Measurements from ENCODE around the gene TSSK6.
"Not testable (repeated sequence)": the region's sequence is repeated elsewhere in the genome, so short reads cannot be mapped to it uniquely, and the experiment has no call there.

Gene TSSK6

GRCh38 chr19:19475849-19476828 lies 39.2 kb downstream of the TSSK6 start:
- H3K9me3 Mint-ChIP-seq = no peaks in the 10 kb centered on the region
- no peaks in the 10 kb centered on the region for H3K27me3 Mint-ChIP-seq
- H3K4me1 Mint-ChIP-seq = peaks cover 83% of the 10 kb centered on the region
- peaks cover 3% of the 10 kb centered on the region for H3K36me3 Mint-ChIP-seq
- peak overlapping the region; percentile 62 for H3K27ac Mint-ChIP-seq
- H3K4me3 Mint-ChIP-seq = no peak overlapping the region

- no peaks in the 10 kb centered on the region for H3K9me3 Mint-ChIP-seq
- H3K4me3 Mint-ChIP-seq = no peak overlapping the region
- no peaks in the 10 kb centered on the region for H3K27me3 Mint-ChIP-seq
- peaks cover 83% of the 10 kb centered on the region for H3K4me1 Mint-ChIP-seq
- peaks cover 3% of the 10 kb centered on the region for H3K36me3 Mint-ChIP-seq
- peak overlapping the region; percentile 23 for H3K27ac Mint-ChIP-seq
These were observed 40.2 kb downstream of the TSSK6 start for GRCh38 chr19:19475015-19475765.

GRCh38 chr19:19472106-19472505 lies 43.2 kb downstream of the TSSK6 start:
- H3K4me3 Mint-ChIP-seq, H3K27me3 Mint-ChIP-seq, H3K9me3 Mint-ChIP-seq, H3K27ac Mint-ChIP-seq: not testable (repeated sequence)
- Mint-ChIP-seq H3K36me3 (peaks cover 20% of the 10 kb centered on the region), H3K4me1 (peaks cover 74% of the 10 kb centered on the region)

- Mint-ChIP-seq H3K27ac (no peak overlapping the region), H3K36me3 (peaks cover 23% of the 10 kb centered on the region), H3K4me3 (no peak overlapping the region), H3K27me3 (no peaks in the 10 kb centered on the region), H3K9me3 (peaks cover 8% of the 10 kb centered on the region), H3K4me1 (peaks cover 70% of the 10 kb centered on the region)
These were observed 43.7 kb downstream of the TSSK6 start for GRCh38 chr19:19471682-19472081.

GRCh38 chr19:19470579-19470978 lies 44.8 kb downstream of the TSSK6 start:
- peaks cover 32% of the 10 kb centered on the region for H3K36me3 Mint-ChIP-seq
- peaks cover 8% of the 10 kb centered on the region for H3K9me3 Mint-ChIP-seq
- H3K27me3 Mint-ChIP-seq = no peaks in the 10 kb centered on the region
- H3K27ac Mint-ChIP-seq = no peak overlapping the region
- peaks cover 69% of the 10 kb centered on the region for H3K4me1 Mint-ChIP-seq
- no peak overlapping the region for H3K4me3 Mint-ChIP-seq

GRCh38 chr19:19468424-19469050 lies 46.8 kb downstream of the TSSK6 start:
- Mint-ChIP-seq H3K36me3 (peaks cover 36% of the 10 kb centered on the region), H3K27ac (peak overlapping the region; percentile 36), H3K27me3 (no peaks in the 10 kb centered on the region), H3K4me1 (peaks cover 70% of the 10 kb centered on the region), H3K9me3 (peaks cover 8% of the 10 kb centered on the region), H3K4me3 (no peak overlapping the region)

GRCh38 chr19:19466201-19466600 lies 49.1 kb downstream of the TSSK6 start:
- H3K36me3 Mint-ChIP-seq = peaks cover 36% of the 10 kb centered on the region
- peaks cover 8% of the 10 kb centered on the region for H3K9me3 Mint-ChIP-seq
- peak overlapping the region; percentile 51 for H3K4me3 Mint-ChIP-seq
- H3K4me1 Mint-ChIP-seq = peaks cover 68% of the 10 kb centered on the region
- peak overlapping the region; percentile 12 for H3K27ac Mint-ChIP-seq
- no peaks in the 10 kb centered on the region for H3K27me3 Mint-ChIP-seq

GRCh38 chr19:19465436-19466070 lies 49.8 kb downstream of the TSSK6 start:
- H3K4me1 Mint-ChIP-seq = peaks cover 68% of the 10 kb centered on the region
- H3K4me3 Mint-ChIP-seq = no peak overlapping the region
- no peaks in the 10 kb centered on the region for H3K27me3 Mint-ChIP-seq
- H3K36me3 Mint-ChIP-seq = peaks cover 36% of the 10 kb centered on the region
- no peak overlapping the region for H3K27ac Mint-ChIP-seq
- peaks cover 8% of the 10 kb centered on the region for H3K9me3 Mint-ChIP-seq

GRCh38 chr19:19464339-19465098 lies 50.8 kb downstream of the TSSK6 start:
- Mint-ChIP-seq H3K36me3 (peaks cover 34% of the 10 kb centered on the region), H3K9me3 (peaks cover 8% of the 10 kb centered on the region), H3K4me1 (peaks cover 71% of the 10 kb centered on the region), H3K4me3 (no peak overlapping the region), H3K27ac (peak overlapping the region; percentile 65), H3K27me3 (no peaks in the 10 kb centered on the region)
